GM20000 (cell line): ENCODE results near the gene TMED3.
"Not testable (repeated sequence)": the region's sequence is repeated elsewhere in the genome, so short reads cannot be mapped to it uniquely, and the experiment has no call there.

Experiments used
- DNase-seq: peaks from one replicate; pipeline ENCODE4 v3.0.0; 2012; ENCODE audit warnings: low spot score
- CTCF ChIP-seq: IDR thresholded peaks from 2 replicates; pipeline ENCODE4 v1.5.1; 2012; ENCODE audit warnings: mild to moderate bottlenecking, control low read depth; ENCODE audit errors: extremely low read depth, missing control alignments

Gene TMED3

GRCh38 chr15:79308874-79309273 is 2.0 kb upstream of the TMED3 start:
- DNase-seq, result no peak
- TF ChIP-seq CTCF, result no peak

- TF ChIP-seq CTCF, result no peak
These were observed 314 bp upstream of the TMED3 start for GRCh38 chr15:79310612-79310984.

GRCh38 chr15:79311901-79312553 is 1.1 kb downstream of the TMED3 start:
- TF ChIP-seq CTCF, result no peak
- peak; percentile 41 for DNase-seq

More at GRCh38 chr15:79310612-79310984, 314 bp upstream of the TMED3 start:
- no peak for DNase-seq

GRCh38 chr15:79314186-79314585 is 3.3 kb downstream of the TMED3 start:
- DNase-seq, result no peak
- no peak for TF ChIP-seq CTCF

- DNase-seq, result no peak
- no peak for TF ChIP-seq CTCF
These were observed 3.9 kb downstream of the TMED3 start for GRCh38 chr15:79314811-79315210.

GRCh38 chr15:79315623-79316328 is 4.9 kb downstream of the TMED3 start:
- TF ChIP-seq CTCF, result no peak
- DNase-seq, result no peak

GRCh38 chr15:79316864-79317263 is 6.0 kb downstream of the TMED3 start:
- TF ChIP-seq CTCF, result no peak
- no peak for DNase-seq

GRCh38 chr15:79319973-79320372 is 9.1 kb downstream of the TMED3 start:
- not testable (repeated sequence) for DNase-seq
